Pancreas (tissue), 10 donors: Measurements from ENCODE around the gene RBM25. TPM values are rescaled to one million over a fixed set of nuclear protein-coding genes. Genes with fewer than 3 reads are reported as not detected.

Experiments used
- ATAC-seq, 4 donors: fragments of 200-7000 bp; cut with Tn5 transposase; one replicate each; pipeline versions ENCODE4 v1.8.0 to v1.9.1; 2020; ENCODE audit warnings: mild to moderate bottlenecking in 4 of 4, moderate library complexity in 4 of 4
- DNase-seq, 6 donors: peaks; one replicate each; pipeline ENCODE4 v3.0.0-alpha.2; 2020
- FAIRE-seq: peaks from 2 replicates; lab custom pipeline; 2012; peaks lifted over from hg19 to GRCh38; lab: Jason Lieb, UNC
- H3K27ac ChIP-seq, 4 donors: fragments of 200-600 bp; sonication (generic); 1 replicate in 3 of 4; 2 replicates in 1 of 4; pipeline versions ENCODE4 v1.5.0 to v1.8.0; 2020
- H3K27me3 ChIP-seq, 4 donors: fragments of 200-600 bp; one replicate each; pipeline ENCODE4 v1.8.0; 2021
- H3K36me3 ChIP-seq, 3 donors: fragments of 200-600 bp; sonication (generic) in 1 of 3; one replicate each; pipeline versions ENCODE4 v1.5.0 to v1.8.0; 2020 to 2021
- H3K4me1 ChIP-seq, 3 donors: fragments of 200-600 bp; one replicate each; pipeline ENCODE4 v1.8.0; 2021
- H3K4me3 ChIP-seq, 4 donors: fragments of 200-600 bp; sonication (generic) in 2 of 4; one replicate each; pipeline versions ENCODE4 v1.5.0 to v1.8.0; 2020 to 2021
- H3K9me3 ChIP-seq, 4 donors: fragments of 200-600 bp; one replicate each; pipeline ENCODE4 v1.8.0; 2021
- WGBS, 2 donors: extraction: QIAGEN DNeasy Blood & Tissue Kit; methylation state at CpG; one replicate each; pipeline ENCODE4 v1.1.7; 2013; 5-methylcytosine and 5-hydroxymethylcytosine counted together
- intact Hi-C, 3 donors: fragments of 100-400 bp; cut with DNase I; formaldehyde crosslinking; loops; one replicate each; pipeline versions ENCODE4 v1.11.1 to v1.14.2; 2022
- polyA plus RNA-seq, 2 donors: library from polyadenylated mRNA; stranded (reverse); fragments of 200-250 nt; gene quantifications; one replicate each; pipeline ENCODE4 v1.2.3, GENCODE V29; 2013
- total RNA-seq, 6 donors: library from RNA; stranded (reverse); fragmentation: NEBNext Ultra II Directional in 4 of 6; extraction: Animal tissue kit (Norgen Biotek cat#: 25700) in 4 of 6; gene quantifications; one replicate each; pipeline versions ENCODE4 v1.2.1 to v1.2.4, GENCODE V29; 2021 to 2023
- TF ChIP-seq, protein P1 (sequence below), 4 donors: fragments of 200-600 bp; sonication (generic) in 3 of 4; IDR thresholded peaks; one replicate each; pipeline versions ENCODE4 v1.5.0 to v1.8.0; 2021; ENCODE audit warnings: antibody characterized with exemption in 4 of 4
- donor health status: healthy with polysubstance abuse.
- donor health status: DM: no; HTN: no; CAD: no; lungs with moderate emphysema.
- donor health status: DM: no; HTN: no; CAD: no.
- donor health status: control.
- donor health status: control.
- donor health status: Bipolar disorder and iron deficiency.
- donor health status: DM: yes; HTN: yes; CAD: no.
- donor health status: DM: no; HTN: no; CAD: no.
- donor health status: DM: no; HTN: no; CAD: no.
- donor health status: DM: yes; HTN: yes; CAD: no.

RBM25 gene
- total and polyA plus RNA-seq, 8 donors: 22.7 to 62.8 (median 33.1) TPM

- WGBS, 2 donors: 57 to 63% methylated on average over 6 of the region's 6 CpGs
- Histone ChIP-seq H3K4me3 (no peak overlapping the region), H3K9me3 (no peaks in the 10 kb centered on the region), H3K36me3 (peaks cover 0 to 12% (median 7%) of the 10 kb centered on the region in 3 donors), H3K27ac (no peak overlapping the region), H3K4me1 (no peaks in the 10 kb centered on the region), H3K27me3 (no peaks in the 10 kb centered on the region)
- ATAC-seq (no peak), DNase-seq (no peak), FAIRE-seq (no peak)
- TF ChIP-seq, protein P1, sequence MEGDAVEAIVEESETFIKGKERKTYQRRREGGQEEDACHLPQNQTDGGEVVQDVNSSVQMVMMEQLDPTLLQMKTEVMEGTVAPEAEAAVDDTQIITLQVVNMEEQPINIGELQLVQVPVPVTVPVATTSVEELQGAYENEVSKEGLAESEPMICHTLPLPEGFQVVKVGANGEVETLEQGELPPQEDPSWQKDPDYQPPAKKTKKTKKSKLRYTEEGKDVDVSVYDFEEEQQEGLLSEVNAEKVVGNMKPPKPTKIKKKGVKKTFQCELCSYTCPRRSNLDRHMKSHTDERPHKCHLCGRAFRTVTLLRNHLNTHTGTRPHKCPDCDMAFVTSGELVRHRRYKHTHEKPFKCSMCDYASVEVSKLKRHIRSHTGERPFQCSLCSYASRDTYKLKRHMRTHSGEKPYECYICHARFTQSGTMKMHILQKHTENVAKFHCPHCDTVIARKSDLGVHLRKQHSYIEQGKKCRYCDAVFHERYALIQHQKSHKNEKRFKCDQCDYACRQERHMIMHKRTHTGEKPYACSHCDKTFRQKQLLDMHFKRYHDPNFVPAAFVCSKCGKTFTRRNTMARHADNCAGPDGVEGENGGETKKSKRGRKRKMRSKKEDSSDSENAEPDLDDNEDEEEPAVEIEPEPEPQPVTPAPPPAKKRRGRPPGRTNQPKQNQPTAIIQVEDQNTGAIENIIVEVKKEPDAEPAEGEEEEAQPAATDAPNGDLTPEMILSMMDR (IDR thresholded peaks at IDR 0.05): no peak
- intact Hi-C loops: no loop called here
Observed at GRCh38 chr14:73124180-73124894, 66.0 kb downstream of the RBM25 start.

DNA sequence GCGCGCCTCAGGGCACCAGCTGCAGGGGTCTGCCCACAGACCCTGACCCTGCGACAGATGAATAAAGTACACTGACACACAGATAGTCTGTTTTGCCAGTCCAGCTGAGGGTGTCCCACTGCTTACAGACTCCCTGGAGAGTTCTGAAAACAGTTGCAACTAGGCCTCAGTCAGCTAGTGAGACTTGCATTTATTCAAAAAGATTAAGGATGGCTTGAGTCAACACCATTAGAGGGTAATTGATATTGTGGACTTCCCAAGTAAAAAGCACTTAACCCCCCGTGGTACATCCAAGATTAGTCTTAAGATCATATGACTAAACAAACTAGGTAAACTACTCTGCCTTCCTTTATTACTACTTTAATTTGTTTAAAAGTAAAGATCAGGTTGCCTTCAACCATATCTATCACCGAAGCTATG is 66.8 kb downstream of the RBM25 start:
- Histone ChIP-seq H3K27me3 (no peaks in the 10 kb centered on the region), H3K9me3 (no peaks in the 10 kb centered on the region), H3K36me3 (peaks cover 0 to 4% (median 4%) of the 10 kb centered on the region in 3 donors), H3K4me3 (no peak overlapping the region), H3K4me1 (no peaks in the 10 kb centered on the region), H3K27ac (no peak overlapping the region)
- WGBS, 2 donors: 71 to 73% methylated on average over 5 of the region's 5 CpGs
- ATAC-seq (peak in 1 of 4 donors; percentile 11), DNase-seq (no peak), FAIRE-seq (no peak)
- TF ChIP-seq, protein P1 (IDR thresholded peaks at IDR 0.05): no peak
- intact Hi-C loops: no loop called here

DNA sequence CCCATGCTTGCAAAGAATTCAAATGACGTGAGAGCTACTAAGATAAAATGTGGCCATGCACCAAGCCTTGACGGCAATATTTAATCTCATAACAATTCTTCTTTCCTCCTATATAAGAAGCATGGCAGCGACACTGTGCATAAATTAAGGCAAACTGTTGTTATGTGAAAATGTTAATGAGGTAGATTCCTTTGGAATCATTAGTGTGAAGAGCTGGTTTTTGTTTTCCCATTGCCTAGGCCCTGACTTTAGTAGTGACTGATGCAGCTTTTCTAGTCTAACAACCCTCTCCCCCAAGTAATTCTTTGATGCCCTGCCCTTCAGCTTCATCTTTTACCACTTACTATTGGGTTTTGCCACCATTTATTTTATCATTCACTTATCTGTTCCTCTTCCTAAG is 67.4 kb downstream of the RBM25 start:
- ATAC-seq (no peak), FAIRE-seq (no peak), DNase-seq (no peak)
- H3K27me3 ChIP-seq: no peaks in the 10 kb centered on the region
- no peaks in the 10 kb centered on the region for H3K9me3 ChIP-seq
- peaks cover 0 to 3% (median 0%) of the 10 kb centered on the region in 3 donors for H3K36me3 ChIP-seq
- no peaks in the 10 kb centered on the region for H3K4me1 ChIP-seq
- intact Hi-C loops: no loop called here
- 86 to 94% methylated on average over 3 of the region's 3 CpGs for WGBS, 2 donors
- no peak overlapping the region for H3K27ac ChIP-seq
- H3K4me3 ChIP-seq: no peak overlapping the region
- TF ChIP-seq, protein P1 (IDR thresholded peaks at IDR 0.05): no peak

- TF ChIP-seq, protein P1 (IDR thresholded peaks at IDR 0.05): no peak
- H3K27ac ChIP-seq: no peak overlapping the region
- no peak for DNase-seq
- intact Hi-C loops: no loop called here
- no peak for FAIRE-seq
- ATAC-seq: no peak
- H3K4me3 ChIP-seq: no peak overlapping the region
- H3K36me3 ChIP-seq: no peaks in the 10 kb centered on the region
- peaks cover 0 to 8% (median 0%) of the 10 kb centered on the region in 3 donors for H3K4me1 ChIP-seq
- H3K27me3 ChIP-seq: no peaks in the 10 kb centered on the region
- 93 to 97% methylated on average over 3 of the region's 3 CpGs for WGBS, 2 donors
- H3K9me3 ChIP-seq: no peaks in the 10 kb centered on the region
Observed at GRCh38 chr14:73133795-73134194, 75.5 kb downstream of the RBM25 start.

DNA sequence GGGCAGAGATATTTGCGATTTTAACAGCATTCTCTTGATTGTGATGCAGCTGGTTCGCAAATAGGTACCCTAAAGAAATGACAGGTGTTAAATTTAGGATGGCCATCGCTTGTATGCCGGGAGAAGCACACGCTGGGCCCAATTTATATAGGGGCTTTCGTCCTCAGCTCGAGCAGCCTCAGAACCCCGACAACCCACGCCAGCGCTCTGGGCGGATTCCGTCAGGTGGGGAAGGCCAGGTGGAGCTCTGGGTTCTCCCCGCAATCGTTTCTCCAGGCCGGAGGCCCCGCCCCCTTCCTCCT is 77.7 kb downstream of the RBM25 start:
- Histone ChIP-seq H3K9me3 (no peaks in the 10 kb centered on the region), H3K4me1 (peaks cover 0 to 14% (median 0%) of the 10 kb centered on the region in 3 donors), H3K27ac (peak overlapping the region; percentile 75 to 95 (median 88)), H3K36me3 (no peaks in the 10 kb centered on the region), H3K27me3 (no peaks in the 10 kb centered on the region), H3K4me3 (peak overlapping the region; percentile 59 to 89 (median 84))
- no peak for DNase-seq
- TF ChIP-seq, protein P1 (IDR thresholded peaks at IDR 0.05): no peak
- intact Hi-C loops: no loop called here
- ATAC-seq: no peak
- no peak for FAIRE-seq
- WGBS, 2 donors: 2 to 3% methylated on average over 16 of the region's 16 CpGs
